ENCODE results near the gene CAPRIN1. TPM values are rescaled to one million over a fixed set of nuclear protein-coding genes. Genes with fewer than 3 reads are reported as not detected.
A peak's percentile ranks its signal among the peaks of the same experiment; 100 is the strongest.

CAPRIN1 gene
- total RNA-seq, result 318 and 321 TPM in 2 replicates

GRCh38 chr11:34051349-34052035 lies at the start of gene CAPRIN1:
CAPRIN1 (plus strand) TSS chr11:34051731; CDS start chr11:34052421, 690 bp downstream.
- Mint-ChIP-seq H3K4me1 (peaks cover 14% of the 10 kb centered on the region), H3K4me3 (peak within 1 kb of the TSS; percentile 100), H3K27me3 (peaks cover 5% of the 10 kb centered on the region), H3K36me3 (ENCODE audit: low read depth) (peaks cover 24% of the 10 kb centered on the region), H3K27ac (peak within 1 kb of the TSS; percentile 99), H3K9me3 (no peaks in the 10 kb centered on the region)
- peak; percentile 95 for DNase-seq
- intact Hi-C loops (cut with micrococcal nuclease), result loop anchor here (1.0 to 5.0 kb wide), 7 partner anchors 17 to 866 kb away; partner anchors contain the start of genes ABTB2, APIP, CAT and HIPK3

GRCh38 chr11:34002420-34002819 lies 49.1 kb upstream of the CAPRIN1 start:
- Mint-ChIP-seq H3K36me3 (ENCODE audit: low read depth) (no peaks in the 10 kb centered on the region), H3K4me3 (no peak overlapping the region), H3K9me3 (no peaks in the 10 kb centered on the region), H3K27me3 (peaks cover 50% of the 10 kb centered on the region), H3K27ac (no peak overlapping the region), H3K4me1 (peaks cover 4% of the 10 kb centered on the region)
- no peak for DNase-seq
- intact Hi-C loops (cut with micrococcal nuclease), result no loop called here

- intact Hi-C loops (cut with micrococcal nuclease), result no loop called here
- H3K4me3 Mint-ChIP-seq, result no peak overlapping the region
- H3K27ac Mint-ChIP-seq, result no peak overlapping the region
- H3K36me3 Mint-ChIP-seq (ENCODE audit: low read depth), result no peaks in the 10 kb centered on the region
- DNase-seq, result no peak
- H3K9me3 Mint-ChIP-seq, result no peaks in the 10 kb centered on the region
- no peaks in the 10 kb centered on the region for H3K4me1 Mint-ChIP-seq
- peaks cover 43% of the 10 kb centered on the region for H3K27me3 Mint-ChIP-seq
Measured at GRCh38 chr11:34004236-34004635, 47.3 kb upstream of the CAPRIN1 start.

- Mint-ChIP-seq H3K4me1 (no peaks in the 10 kb centered on the region), H3K36me3 (ENCODE audit: low read depth) (no peaks in the 10 kb centered on the region), H3K4me3 (no peak overlapping the region), H3K27ac (no peak overlapping the region), H3K27me3 (peaks cover 33% of the 10 kb centered on the region), H3K9me3 (no peaks in the 10 kb centered on the region)
- DNase-seq, result no peak
- intact Hi-C loops (cut with micrococcal nuclease), result no loop called here
Measured at GRCh38 chr11:34006876-34007275, 44.7 kb upstream of the CAPRIN1 start.

GRCh38 chr11:34012734-34013133 lies 38.8 kb upstream of the CAPRIN1 start:
- Mint-ChIP-seq H3K4me3 (no peak overlapping the region), H3K9me3 (no peaks in the 10 kb centered on the region), H3K36me3 (ENCODE audit: low read depth) (no peaks in the 10 kb centered on the region), H3K4me1 (no peaks in the 10 kb centered on the region), H3K27ac (no peak overlapping the region), H3K27me3 (peaks cover 6% of the 10 kb centered on the region)
- intact Hi-C loops (cut with micrococcal nuclease), result no loop called here
- no peak for DNase-seq

GRCh38 chr11:34013898-34014571 lies 37.5 kb upstream of the CAPRIN1 start:
- Mint-ChIP-seq H3K27me3 (peaks cover 6% of the 10 kb centered on the region), H3K4me3 (no peak overlapping the region), H3K27ac (no peak overlapping the region), H3K36me3 (ENCODE audit: low read depth) (no peaks in the 10 kb centered on the region), H3K4me1 (no peaks in the 10 kb centered on the region), H3K9me3 (no peaks in the 10 kb centered on the region)
- DNase-seq, result no peak
- intact Hi-C loops (cut with micrococcal nuclease), result no loop called here

- intact Hi-C loops (cut with micrococcal nuclease), result no loop called here
- no peak for DNase-seq
- H3K4me3 Mint-ChIP-seq, result no peak overlapping the region
- no peaks in the 10 kb centered on the region for H3K36me3 Mint-ChIP-seq (ENCODE audit: low read depth)
- peaks cover 5% of the 10 kb centered on the region for H3K9me3 Mint-ChIP-seq
- H3K4me1 Mint-ChIP-seq, result no peaks in the 10 kb centered on the region
- peaks cover 3% of the 10 kb centered on the region for H3K27me3 Mint-ChIP-seq
- H3K27ac Mint-ChIP-seq, result no peak overlapping the region
Measured at GRCh38 chr11:34021977-34022735, 29.4 kb upstream of the CAPRIN1 start.

- H3K4me1 Mint-ChIP-seq, result no peaks in the 10 kb centered on the region
- H3K27me3 Mint-ChIP-seq, result peaks cover 7% of the 10 kb centered on the region
- no peak overlapping the region for H3K27ac Mint-ChIP-seq
- H3K36me3 Mint-ChIP-seq (ENCODE audit: low read depth), result no peaks in the 10 kb centered on the region
- H3K4me3 Mint-ChIP-seq, result no peak overlapping the region
- peaks cover 5% of the 10 kb centered on the region for H3K9me3 Mint-ChIP-seq
- no peak for DNase-seq
- intact Hi-C loops (cut with micrococcal nuclease), result no loop called here
Measured at GRCh38 chr11:34026432-34026831, 25.1 kb upstream of the CAPRIN1 start.

GRCh38 chr11:34027516-34028408 lies 23.8 kb upstream of the CAPRIN1 start:
- H3K9me3 Mint-ChIP-seq, result no peaks in the 10 kb centered on the region
- H3K4me3 Mint-ChIP-seq, result no peak overlapping the region
- peaks cover 9% of the 10 kb centered on the region for H3K27me3 Mint-ChIP-seq
- no peaks in the 10 kb centered on the region for H3K4me1 Mint-ChIP-seq
- H3K27ac Mint-ChIP-seq, result no peak overlapping the region
- DNase-seq, result no peak
- intact Hi-C loops (cut with micrococcal nuclease), result no loop called here
- no peaks in the 10 kb centered on the region for H3K36me3 Mint-ChIP-seq (ENCODE audit: low read depth)

- H3K27ac Mint-ChIP-seq, result no peak overlapping the region
- no peaks in the 10 kb centered on the region for H3K9me3 Mint-ChIP-seq
- no peaks in the 10 kb centered on the region for H3K4me1 Mint-ChIP-seq
- intact Hi-C loops (cut with micrococcal nuclease), result no loop called here
- H3K27me3 Mint-ChIP-seq, result peaks cover 9% of the 10 kb centered on the region
- DNase-seq, result no peak
- no peak overlapping the region for H3K4me3 Mint-ChIP-seq
- no peaks in the 10 kb centered on the region for H3K36me3 Mint-ChIP-seq (ENCODE audit: low read depth)
Measured at GRCh38 chr11:34028425-34028824, 23.1 kb upstream of the CAPRIN1 start.

GRCh38 chr11:34029176-34029575 lies 22.4 kb upstream of the CAPRIN1 start:
- DNase-seq, result no peak
- no peak overlapping the region for H3K4me3 Mint-ChIP-seq
- H3K27me3 Mint-ChIP-seq, result peaks cover 9% of the 10 kb centered on the region
- no peaks in the 10 kb centered on the region for H3K4me1 Mint-ChIP-seq
- no peaks in the 10 kb centered on the region for H3K9me3 Mint-ChIP-seq
- intact Hi-C loops (cut with micrococcal nuclease), result no loop called here
- H3K27ac Mint-ChIP-seq, result no peak overlapping the region
- no peaks in the 10 kb centered on the region for H3K36me3 Mint-ChIP-seq (ENCODE audit: low read depth)

- Mint-ChIP-seq H3K4me3 (no peak overlapping the region), H3K9me3 (no peaks in the 10 kb centered on the region), H3K27me3 (peaks cover 6% of the 10 kb centered on the region), H3K4me1 (no peaks in the 10 kb centered on the region), H3K27ac (no peak overlapping the region), H3K36me3 (ENCODE audit: low read depth) (no peaks in the 10 kb centered on the region)
- intact Hi-C loops (cut with micrococcal nuclease), result no loop called here
- no peak for DNase-seq
Measured at GRCh38 chr11:34030382-34030781, 21.1 kb upstream of the CAPRIN1 start.

- H3K27me3 Mint-ChIP-seq, result peaks cover 8% of the 10 kb centered on the region
- no peak overlapping the region for H3K4me3 Mint-ChIP-seq
- H3K27ac Mint-ChIP-seq, result no peak overlapping the region
- DNase-seq, result no peak
- intact Hi-C loops (cut with micrococcal nuclease), result no loop called here
- no peaks in the 10 kb centered on the region for H3K36me3 Mint-ChIP-seq (ENCODE audit: low read depth)
- H3K4me1 Mint-ChIP-seq, result no peaks in the 10 kb centered on the region
- no peaks in the 10 kb centered on the region for H3K9me3 Mint-ChIP-seq
Measured at GRCh38 chr11:34033399-34033798, 18.1 kb upstream of the CAPRIN1 start.

Data from activated CD4-positive, alpha-beta T cell treated with anti-CD3 and anti-CD28 coated beads, Interleukin-2, amount 10 ng/mL, durations not matched to agents 24 days and 14 days (primary cell).